Measurements from ENCODE around the gene CBX3. TPM values are rescaled to one million over a fixed set of nuclear protein-coding genes. Genes with fewer than 3 reads are reported as not detected.

The CBX3 gene
- total RNA-seq, 1 donor from 2014 or later: 107 TPM

DNA sequence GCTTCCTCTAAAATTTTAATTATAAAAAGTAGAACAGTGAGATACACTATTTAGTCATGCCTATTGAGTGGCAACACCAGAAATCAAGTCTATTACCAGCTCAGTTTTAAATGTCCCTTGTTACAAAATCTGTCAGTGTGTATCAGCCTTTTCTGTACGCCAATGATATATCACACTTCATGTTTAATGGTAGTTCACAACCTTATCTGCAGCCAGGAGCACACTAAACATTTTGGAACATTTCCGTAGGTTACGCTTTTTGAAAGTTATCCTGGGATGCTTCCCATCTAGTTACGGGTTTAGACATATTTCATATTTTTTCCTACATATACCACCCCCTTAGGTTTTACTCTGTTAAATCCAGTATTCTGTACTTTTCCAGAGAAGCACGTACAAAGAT is 6.4 kb upstream of the CBX3 start:
- H3K4me3 ChIP-seq (ENCODE audit: low read depth, low read length): no peak overlapping the region
- TF ChIP-seq, protein P1, sequence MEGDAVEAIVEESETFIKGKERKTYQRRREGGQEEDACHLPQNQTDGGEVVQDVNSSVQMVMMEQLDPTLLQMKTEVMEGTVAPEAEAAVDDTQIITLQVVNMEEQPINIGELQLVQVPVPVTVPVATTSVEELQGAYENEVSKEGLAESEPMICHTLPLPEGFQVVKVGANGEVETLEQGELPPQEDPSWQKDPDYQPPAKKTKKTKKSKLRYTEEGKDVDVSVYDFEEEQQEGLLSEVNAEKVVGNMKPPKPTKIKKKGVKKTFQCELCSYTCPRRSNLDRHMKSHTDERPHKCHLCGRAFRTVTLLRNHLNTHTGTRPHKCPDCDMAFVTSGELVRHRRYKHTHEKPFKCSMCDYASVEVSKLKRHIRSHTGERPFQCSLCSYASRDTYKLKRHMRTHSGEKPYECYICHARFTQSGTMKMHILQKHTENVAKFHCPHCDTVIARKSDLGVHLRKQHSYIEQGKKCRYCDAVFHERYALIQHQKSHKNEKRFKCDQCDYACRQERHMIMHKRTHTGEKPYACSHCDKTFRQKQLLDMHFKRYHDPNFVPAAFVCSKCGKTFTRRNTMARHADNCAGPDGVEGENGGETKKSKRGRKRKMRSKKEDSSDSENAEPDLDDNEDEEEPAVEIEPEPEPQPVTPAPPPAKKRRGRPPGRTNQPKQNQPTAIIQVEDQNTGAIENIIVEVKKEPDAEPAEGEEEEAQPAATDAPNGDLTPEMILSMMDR (IDR thresholded peaks at IDR 0.05; ENCODE audit: insufficient read depth, low read length, poor library complexity, severe bottlenecking): no peak
- no peaks in the 10 kb centered on the region for H3K27me3 ChIP-seq (ENCODE audit: control insufficient read depth, insufficient read depth, low read length)
- no peak for DNase-seq (ENCODE audit: low read depth)
- peaks cover 6% of the 10 kb centered on the region for H3K36me3 ChIP-seq (ENCODE audit: control insufficient read depth, insufficient read depth, low read length)

DNA sequence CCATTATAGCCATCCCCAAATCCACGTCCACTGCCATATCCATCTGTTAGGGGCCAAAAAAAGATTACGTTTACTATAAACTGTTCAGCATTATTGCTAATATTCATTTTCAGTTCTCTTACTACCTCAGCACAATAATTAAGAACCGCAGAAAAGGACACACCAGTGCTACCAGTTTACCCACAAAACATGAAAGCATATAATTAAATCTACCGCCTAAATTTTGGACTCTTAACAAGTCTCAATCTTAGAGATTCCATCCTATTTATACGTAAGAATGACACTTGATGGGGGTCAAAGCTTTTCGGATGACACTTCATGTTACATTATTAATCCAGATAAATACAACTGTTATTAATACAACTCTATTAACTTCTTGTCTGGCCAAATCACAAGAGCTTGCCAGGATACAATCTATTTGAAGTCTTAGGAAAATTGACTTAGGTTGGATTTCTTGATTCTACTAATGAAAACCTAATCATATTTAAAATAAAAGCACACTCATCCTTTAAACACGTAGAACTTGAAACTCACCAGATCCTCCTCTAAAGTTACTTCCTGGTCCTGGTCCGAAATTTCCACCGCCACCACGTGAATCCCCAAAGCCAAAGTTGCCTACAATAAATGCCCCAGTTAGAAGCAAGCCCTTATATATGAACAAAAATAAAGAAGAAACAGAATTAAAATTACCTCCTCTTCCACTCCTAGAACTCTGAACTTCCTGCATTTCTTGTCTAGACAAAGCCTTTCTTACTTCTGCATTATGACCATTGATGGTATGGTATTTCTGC is 5.5 kb upstream of the CBX3 start:
- no peaks in the 10 kb centered on the region for H3K27me3 ChIP-seq (ENCODE audit: control insufficient read depth, insufficient read depth, low read length)
- TF ChIP-seq, protein P1 (IDR thresholded peaks at IDR 0.05; ENCODE audit: insufficient read depth, low read length, poor library complexity, severe bottlenecking): no peak
- H3K4me3 ChIP-seq (ENCODE audit: low read depth, low read length): no peak overlapping the region
- no peak for DNase-seq (ENCODE audit: low read depth)
- H3K36me3 ChIP-seq (ENCODE audit: control insufficient read depth, insufficient read depth, low read length): peaks cover 5% of the 10 kb centered on the region

DNA sequence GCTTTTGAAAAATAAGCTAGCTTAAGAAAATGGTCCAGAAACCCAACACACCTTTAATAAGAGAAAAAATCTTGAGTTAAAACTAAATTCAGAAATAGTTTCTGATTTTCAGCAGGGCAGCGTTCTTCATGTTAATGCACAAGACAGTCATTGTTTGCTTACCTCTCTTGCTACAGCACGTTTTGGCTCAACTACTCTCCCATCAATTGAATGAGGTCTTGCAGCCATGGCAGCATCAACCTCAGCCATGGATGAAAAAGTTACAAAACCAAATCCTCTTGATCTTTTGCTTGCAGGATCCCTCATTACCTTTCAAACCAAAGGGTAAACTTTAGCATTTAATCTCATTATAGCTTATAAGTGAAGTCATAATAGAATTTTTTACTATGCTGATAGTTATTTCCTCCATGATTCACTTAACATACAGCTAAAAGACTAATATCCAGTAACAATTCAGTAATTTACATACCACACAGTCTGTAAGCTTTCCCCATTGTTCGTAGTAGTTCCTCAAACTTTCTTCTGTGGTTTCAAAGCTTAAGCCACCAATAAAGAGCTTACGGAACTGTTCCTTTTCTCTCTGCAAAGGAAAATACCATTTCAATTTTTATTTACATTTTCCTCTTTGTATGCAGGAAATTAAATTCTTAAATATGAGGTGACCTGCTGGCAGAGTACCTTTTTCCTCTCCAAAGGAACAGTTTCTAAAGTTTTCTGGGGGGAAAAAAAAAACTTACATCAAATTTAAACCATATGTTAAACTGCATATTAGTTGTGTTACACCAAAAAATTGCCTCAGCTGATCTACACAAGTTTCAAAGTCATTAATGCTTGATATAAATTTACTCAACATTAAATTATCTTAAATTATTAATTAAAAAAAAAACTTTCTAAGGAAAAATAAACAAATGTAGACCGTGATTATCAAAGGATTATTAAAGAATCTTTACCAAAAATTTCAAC is 4.1 kb upstream of the CBX3 start:
- TF ChIP-seq, protein P1 (IDR thresholded peaks at IDR 0.05; ENCODE audit: insufficient read depth, low read length, poor library complexity, severe bottlenecking): no peak
- peaks cover 3% of the 10 kb centered on the region for H3K36me3 ChIP-seq (ENCODE audit: control insufficient read depth, insufficient read depth, low read length)

DNA sequence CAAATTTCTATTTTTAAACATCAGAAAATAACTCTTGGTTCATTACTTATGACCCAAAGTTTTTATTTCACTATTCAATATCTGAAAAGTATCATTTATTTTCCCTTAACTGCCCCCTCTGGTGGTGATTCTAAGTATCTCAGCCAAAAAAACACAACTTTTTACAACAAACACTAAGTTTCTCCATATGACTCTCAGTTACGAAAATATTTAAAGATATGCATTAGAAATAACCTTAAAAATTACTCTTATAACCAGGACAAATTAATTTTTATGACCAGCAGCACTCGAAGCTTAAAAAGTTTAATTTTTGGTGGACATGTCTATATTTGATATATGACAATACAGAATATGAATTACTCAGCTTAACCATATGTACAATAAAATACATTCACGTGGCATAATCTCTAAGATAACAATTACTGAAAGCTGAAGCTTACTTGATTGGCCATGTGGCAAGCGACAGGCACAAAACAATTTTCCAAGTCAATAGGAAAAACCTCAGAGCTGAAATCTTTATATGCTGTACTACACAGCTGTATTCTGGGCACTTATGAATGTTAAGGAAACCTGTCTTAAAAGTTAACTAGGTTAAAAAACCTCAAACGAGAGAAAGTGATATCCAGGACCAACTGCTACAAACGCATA is 3.3 kb upstream of the CBX3 start:
- DNase-seq (ENCODE audit: low read depth): no peak
- Histone ChIP-seq H3K4me3 (ENCODE audit: low read depth, low read length) (peak overlapping the region; percentile 100), H3K36me3 (ENCODE audit: control insufficient read depth, insufficient read depth, low read length) (peaks cover 3% of the 10 kb centered on the region), H3K27me3 (ENCODE audit: control insufficient read depth, insufficient read depth, low read length) (no peaks in the 10 kb centered on the region)
- TF ChIP-seq, protein P1 (IDR thresholded peaks at IDR 0.05; ENCODE audit: insufficient read depth, low read length, poor library complexity, severe bottlenecking): peak; percentile 49

More for the DNA sequence above, 4.1 kb upstream of the CBX3 start:
- H3K27me3 ChIP-seq (ENCODE audit: control insufficient read depth, insufficient read depth, low read length): no peaks in the 10 kb centered on the region
- peak overlapping the region; percentile 100 for H3K4me3 ChIP-seq (ENCODE audit: low read depth, low read length)
- no peak for DNase-seq (ENCODE audit: low read depth)

DNA sequence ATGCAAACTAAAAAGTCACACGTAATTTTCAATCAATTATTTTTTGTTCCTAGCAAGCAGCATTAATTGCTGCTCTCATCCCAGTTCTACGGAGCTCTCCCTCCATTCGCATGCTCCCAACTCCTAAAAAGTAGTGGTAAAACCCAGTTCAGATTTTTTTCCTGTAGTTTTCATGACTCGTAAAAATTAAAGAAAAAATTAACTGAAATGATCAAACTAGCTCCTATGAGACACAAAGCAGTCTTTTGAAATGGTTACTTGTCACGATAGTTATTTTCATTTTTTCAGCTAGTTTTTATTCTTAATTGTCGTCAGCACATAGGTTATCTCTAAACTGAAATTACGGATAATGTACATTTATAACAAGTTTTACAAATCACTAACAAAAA is 2.8 kb upstream of the CBX3 start:
- H3K4me3 ChIP-seq (ENCODE audit: low read depth, low read length): peak overlapping the region; percentile 100
- TF ChIP-seq, protein P1 (IDR thresholded peaks at IDR 0.05; ENCODE audit: insufficient read depth, low read length, poor library complexity, severe bottlenecking): no peak
- H3K27me3 ChIP-seq (ENCODE audit: control insufficient read depth, insufficient read depth, low read length): no peaks in the 10 kb centered on the region
- peaks cover 3% of the 10 kb centered on the region for H3K36me3 ChIP-seq (ENCODE audit: control insufficient read depth, insufficient read depth, low read length)
- no peak for DNase-seq (ENCODE audit: low read depth)
